ENCODE results near the gene TWIST2. TPM values are rescaled to one million over a fixed set of nuclear protein-coding genes. Genes with fewer than 3 reads are reported as not detected.

TWIST2 gene
- total and polyA plus RNA-seq, 8 donors, result 0.58 to 58.0 (median 12.3) TPM

DNA sequence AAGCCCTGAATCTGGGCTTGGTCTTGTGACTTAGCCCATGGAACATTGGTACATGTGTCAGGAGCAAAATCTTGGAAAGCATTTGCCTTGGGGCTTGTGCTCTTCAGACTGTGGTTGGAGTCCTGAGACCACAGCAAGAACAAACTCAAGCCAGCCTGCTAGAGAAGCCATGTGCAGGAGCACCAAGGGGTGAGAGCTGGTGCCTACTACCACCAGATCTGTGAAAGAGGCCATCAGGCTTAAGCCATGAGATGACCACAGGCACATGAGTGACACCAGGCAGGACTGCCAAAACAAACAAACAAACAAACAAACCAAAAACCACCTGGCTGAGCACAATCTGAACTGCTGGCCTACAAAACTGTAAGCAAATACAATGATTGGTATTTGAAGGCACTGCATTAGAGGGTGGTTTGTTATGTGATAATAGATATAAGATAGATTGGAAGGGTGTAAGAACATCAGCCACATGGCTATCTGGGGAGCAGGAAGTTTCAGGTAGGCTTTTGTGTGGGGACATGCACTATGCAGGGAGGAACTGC is 9.0 kb upstream of the TWIST2 start:
- intact Hi-C loops (cut with DNase I; ENCODE audit: low total_unique reads), result no loop called here
- H3K9me3 ChIP-seq, result peaks cover 0 to 9% (median 1%) of the 10 kb centered on the region in 4 donors
- peaks cover 0 to 43% (median 5%) of the 10 kb centered on the region in 3 donors for H3K27me3 ChIP-seq
- no peak overlapping the region for H3K4me3 ChIP-seq
- H3K4me1 ChIP-seq, result no peaks in the 10 kb centered on the region
- H3K27ac ChIP-seq, result no peak overlapping the region
- no peaks in the 10 kb centered on the region for H3K36me3 ChIP-seq
- DNase-seq, result no peak
- no peak for TF ChIP-seq POLR2A (IDR thresholded peaks at IDR 0.05)

DNA sequence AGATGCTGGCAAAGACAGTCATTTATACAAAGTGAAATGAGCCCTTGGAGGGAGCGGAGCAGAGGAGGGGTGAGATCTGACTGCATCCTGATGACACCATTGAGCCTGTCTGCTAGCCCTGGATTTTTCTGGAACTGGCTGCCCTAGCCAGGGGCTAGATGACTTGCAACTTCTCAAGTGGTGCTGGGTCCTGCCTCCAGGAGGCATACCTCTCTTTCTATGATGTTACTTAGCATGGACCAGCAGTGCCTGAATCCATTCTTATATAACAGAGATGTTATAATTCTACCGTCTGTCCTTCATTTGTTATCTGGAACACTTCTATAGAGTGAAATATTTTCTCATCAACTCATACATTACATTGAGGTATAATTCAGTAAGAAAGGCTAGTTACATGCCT is 8.5 kb upstream of the TWIST2 start:
- no peak overlapping the region for H3K27ac ChIP-seq
- H3K4me3 ChIP-seq, result no peak overlapping the region
- no peaks in the 10 kb centered on the region for H3K36me3 ChIP-seq
- no peaks in the 10 kb centered on the region for H3K4me1 ChIP-seq
- intact Hi-C loops (cut with DNase I; ENCODE audit: low total_unique reads), result no loop called here
- peaks cover 0 to 9% (median 1%) of the 10 kb centered on the region in 4 donors for H3K9me3 ChIP-seq
- 88 to 93% (median 91%) methylated on average over 2 of the region's 2 CpGs for WGBS, 5 donors
- TF ChIP-seq POLR2A (IDR thresholded peaks at IDR 0.05) (no peak), EP300 (IDR thresholded peaks at IDR 0.05) (no peak)
- DNase-seq, result no peak
- peaks cover 0 to 48% (median 5%) of the 10 kb centered on the region in 3 donors for H3K27me3 ChIP-seq

DNA sequence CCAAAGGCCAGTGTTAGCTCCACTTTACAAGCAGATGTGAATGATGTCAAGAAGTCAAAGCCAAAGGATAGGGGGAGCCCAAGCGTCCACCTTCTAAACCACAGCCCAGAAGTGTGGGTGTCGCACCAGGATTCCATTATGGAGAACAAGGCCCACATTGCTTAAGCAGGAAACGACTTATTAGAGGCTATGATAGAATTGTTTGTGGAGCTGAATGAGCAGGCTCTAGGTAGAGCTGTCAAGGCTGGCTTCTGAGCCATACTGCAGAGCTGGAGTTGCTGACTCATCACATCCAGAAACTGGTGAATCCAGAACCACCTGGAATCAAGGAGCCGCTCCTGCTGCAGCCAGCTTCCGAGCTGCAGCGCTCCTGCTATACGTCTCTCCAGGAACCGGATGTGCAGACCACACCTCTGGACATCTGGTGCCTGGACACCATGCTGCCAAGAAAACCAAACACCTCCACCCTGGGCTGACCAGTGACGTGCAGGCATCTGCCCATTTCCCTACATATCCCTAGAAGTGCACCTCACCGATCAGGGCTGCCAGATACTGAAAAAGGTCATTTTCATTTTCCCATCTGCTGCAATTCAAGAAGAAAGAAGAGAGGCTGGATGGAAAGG is 6.2 kb upstream of the TWIST2 start:
- H3K27ac ChIP-seq, result no peak overlapping the region
- H3K4me3 ChIP-seq, result no peak overlapping the region
- no peak for DNase-seq
- intact Hi-C loops (cut with DNase I; ENCODE audit: low total_unique reads), result no loop called here
- WGBS, 5 donors, result 59 to 80% (median 66%) methylated on average over 8 to 10 of the region's 10 CpGs
- H3K27me3 ChIP-seq, result peaks cover 0 to 50% (median 15%) of the 10 kb centered on the region in 3 donors
- no peak for TF ChIP-seq POLR2A (IDR thresholded peaks at IDR 0.05)
- no peak for TF ChIP-seq EP300 (IDR thresholded peaks at IDR 0.05)
- TF ChIP-seq, protein P1, sequence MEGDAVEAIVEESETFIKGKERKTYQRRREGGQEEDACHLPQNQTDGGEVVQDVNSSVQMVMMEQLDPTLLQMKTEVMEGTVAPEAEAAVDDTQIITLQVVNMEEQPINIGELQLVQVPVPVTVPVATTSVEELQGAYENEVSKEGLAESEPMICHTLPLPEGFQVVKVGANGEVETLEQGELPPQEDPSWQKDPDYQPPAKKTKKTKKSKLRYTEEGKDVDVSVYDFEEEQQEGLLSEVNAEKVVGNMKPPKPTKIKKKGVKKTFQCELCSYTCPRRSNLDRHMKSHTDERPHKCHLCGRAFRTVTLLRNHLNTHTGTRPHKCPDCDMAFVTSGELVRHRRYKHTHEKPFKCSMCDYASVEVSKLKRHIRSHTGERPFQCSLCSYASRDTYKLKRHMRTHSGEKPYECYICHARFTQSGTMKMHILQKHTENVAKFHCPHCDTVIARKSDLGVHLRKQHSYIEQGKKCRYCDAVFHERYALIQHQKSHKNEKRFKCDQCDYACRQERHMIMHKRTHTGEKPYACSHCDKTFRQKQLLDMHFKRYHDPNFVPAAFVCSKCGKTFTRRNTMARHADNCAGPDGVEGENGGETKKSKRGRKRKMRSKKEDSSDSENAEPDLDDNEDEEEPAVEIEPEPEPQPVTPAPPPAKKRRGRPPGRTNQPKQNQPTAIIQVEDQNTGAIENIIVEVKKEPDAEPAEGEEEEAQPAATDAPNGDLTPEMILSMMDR (IDR thresholded peaks at IDR 0.05), result no peak
- no peak for TF ChIP-seq POLR2AphosphoS5 (IDR thresholded peaks at IDR 0.05)
- H3K4me1 ChIP-seq, result peaks cover 2 to 10% (median 6%) of the 10 kb centered on the region in 4 donors
- peaks cover 0 to 9% (median 1%) of the 10 kb centered on the region in 4 donors for H3K9me3 ChIP-seq
- H3K36me3 ChIP-seq, result no peaks in the 10 kb centered on the region

DNA sequence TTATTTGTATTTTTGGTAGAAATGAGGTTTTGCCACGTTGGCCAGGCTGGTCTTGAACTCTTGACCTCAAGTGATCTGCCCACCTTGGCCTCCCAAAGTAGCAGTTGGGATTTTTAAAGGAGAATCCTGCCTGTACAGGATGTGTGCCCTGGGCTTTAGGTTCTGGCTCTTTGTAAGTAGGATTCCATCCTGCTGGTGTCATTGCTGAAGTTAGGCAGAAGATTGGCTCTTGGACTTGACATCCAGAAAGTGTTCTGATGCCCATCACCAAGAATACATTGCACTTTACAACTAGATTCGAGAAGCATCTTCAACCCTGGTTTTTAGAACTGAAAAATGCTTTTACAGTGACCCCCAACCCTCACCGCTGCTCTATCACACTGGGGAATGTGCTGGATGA is 4.4 kb upstream of the TWIST2 start:
- Histone ChIP-seq H3K27me3 (peaks cover 3 to 68% (median 33%) of the 10 kb centered on the region in 3 donors), H3K27ac (no peak overlapping the region), H3K36me3 (no peaks in the 10 kb centered on the region), H3K9me3 (peaks cover 0 to 9% (median 1%) of the 10 kb centered on the region in 4 donors), H3K4me1 (peaks cover 20 to 26% (median 24%) of the 10 kb centered on the region in 4 donors), H3K4me3 (no peak overlapping the region)
- 52 to 60% (median 58%) methylated on average over 3 of the region's 3 CpGs for WGBS, 5 donors
- no peak for TF ChIP-seq POLR2A (IDR thresholded peaks at IDR 0.05)
- TF ChIP-seq, protein P1 (IDR thresholded peaks at IDR 0.05), result no peak
- TF ChIP-seq POLR2AphosphoS5 (IDR thresholded peaks at IDR 0.05), result no peak
- no peak for TF ChIP-seq EP300 (IDR thresholded peaks at IDR 0.05)
- intact Hi-C loops (cut with DNase I; ENCODE audit: low total_unique reads), result no loop called here
- DNase-seq, result no peak

DNA sequence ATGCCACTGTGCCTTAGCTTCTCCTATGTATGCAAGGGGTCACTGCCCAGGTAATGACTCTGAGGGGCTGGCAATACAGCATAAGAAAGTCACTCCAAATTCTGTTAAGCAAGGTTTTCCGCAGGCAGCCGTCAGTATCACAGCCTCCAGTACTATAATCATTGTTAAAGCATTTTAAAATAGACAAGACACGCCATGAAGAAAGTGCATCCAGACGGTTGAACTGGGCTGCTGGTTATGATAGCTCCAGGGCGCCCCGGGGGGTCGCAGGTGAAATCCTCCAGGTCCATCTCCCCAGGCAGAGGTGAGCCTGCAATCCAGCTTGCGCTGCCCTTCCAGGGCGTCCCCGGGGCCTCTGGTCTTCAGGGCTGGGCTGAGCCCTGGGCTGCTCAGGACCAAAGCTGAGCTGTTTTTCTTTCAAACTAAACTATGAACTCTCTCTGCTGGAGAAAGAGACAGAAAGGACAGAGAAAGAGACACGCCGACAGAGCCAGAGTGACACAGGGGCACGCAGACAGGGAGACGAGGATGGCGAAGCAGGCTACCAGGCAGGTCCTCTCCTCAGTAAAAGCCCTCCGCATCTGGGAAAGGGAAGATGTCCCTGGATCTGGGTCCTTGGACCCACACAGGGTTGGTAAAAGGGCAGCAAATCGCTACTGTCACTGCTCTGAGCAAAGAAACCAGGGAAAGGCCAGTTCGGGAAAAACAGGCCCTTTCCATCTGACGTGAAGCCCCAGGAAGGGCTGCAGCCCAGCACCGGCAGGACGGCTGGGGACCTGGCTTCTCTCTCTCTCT is 2.1 kb upstream of the TWIST2 start:
- TF ChIP-seq, protein P1 (IDR thresholded peaks at IDR 0.05), result no peak
- no peak for TF ChIP-seq POLR2A (IDR thresholded peaks at IDR 0.05)
- TF ChIP-seq POLR2AphosphoS5 (IDR thresholded peaks at IDR 0.05), result no peak
- TF ChIP-seq EP300 (IDR thresholded peaks at IDR 0.05), result no peak
- intact Hi-C loops (cut with DNase I; ENCODE audit: low total_unique reads), result no loop called here
- peak overlapping the region in 4 of 5 donors; percentile 76 to 89 (median 84) for H3K27ac ChIP-seq

More for the DNA sequence above, 2.1 kb upstream of the TWIST2 start:
- Histone ChIP-seq H3K4me1 (peaks cover 22 to 39% (median 29%) of the 10 kb centered on the region in 4 donors), H3K36me3 (no peaks in the 10 kb centered on the region), H3K27me3 (peaks cover 8 to 91% (median 48%) of the 10 kb centered on the region in 3 donors), H3K4me3 (no peak overlapping the region), H3K9me3 (no peaks in the 10 kb centered on the region)
- DNase-seq, result no peak
- WGBS, 5 donors, result 58 to 74% (median 67%) methylated on average over 19 to 21 of the region's 21 CpGs

All from stomach (tissue), 9 donors.